Colonic mucosa (tissue), 4 donors: ENCODE results near the gene TAP2. TPM values are rescaled to one million over a fixed set of nuclear protein-coding genes. Genes with fewer than 3 reads are reported as not detected.
A peak's percentile ranks its signal among the peaks of the same experiment; 100 is the strongest.

Source experiments
- DNase-seq: peaks from one replicate; pipeline ENCODE4 v3.0.0-alpha.2; 2020
- H3K27ac ChIP-seq: fragments of 200-600 bp; one replicate; pipeline ENCODE4 v1.8.0; 2021
- H3K27me3 ChIP-seq: fragments of 200-600 bp; one replicate; pipeline ENCODE4 v1.8.0; 2021
- H3K36me3 ChIP-seq: fragments of 200-600 bp; one replicate; pipeline ENCODE4 v1.8.0; 2021
- H3K4me1 ChIP-seq: fragments of 200-600 bp; one replicate; pipeline ENCODE4 v1.8.0; 2021; ENCODE audit warnings: mild to moderate bottlenecking
- H3K4me3 ChIP-seq: fragments of 200-600 bp; one replicate; pipeline ENCODE4 v1.8.0; 2021
- H3K9ac ChIP-seq, 2 donors: one replicate each; pipeline ENCODE4 v1.7.0; 2013; ENCODE audit warnings: control low read depth in 2 of 2, low read depth in 2 of 2, low read length in 2 of 2
- H3K9me3 ChIP-seq: fragments of 200-600 bp; one replicate; pipeline ENCODE4 v1.8.0; 2021
- CTCF ChIP-seq: fragments of 200-600 bp; IDR thresholded peaks from one replicate; pipeline ENCODE4 v1.8.0; 2022; ENCODE audit warnings: antibody characterized with exemption, mild to moderate bottlenecking
- intact Hi-C: fragments of 100-400 bp; cut with DNase I; formaldehyde crosslinking; loops from one replicate; pipeline ENCODE4 v1.14.1; 2022
- total RNA-seq, 2 donors: library from RNA; stranded (reverse); fragmentation: NEBNext Ultra II Directional in 1 of 2; extraction: Animal tissue kit (Norgen Biotek cat#: 25700) in 1 of 2; gene quantifications; one replicate each; pipeline ENCODE4 v1.2.1, GENCODE V29; 2021
- donor health status: healthy.
- donor health status: DM: no; HTN: no; CAD: no.
- donor health status: DM: no; HTN: no; CAD: no.

Gene TAP2
- total RNA-seq, 2 donors from 2014 or later = 45.2 to 95.1 TPM

GRCh38 chr6:32837651-32838113 lies 857 bp downstream of the TAP2 start:
- H3K9ac ChIP-seq = peak overlapping the region; percentile 70 to 71
- no peak for TF ChIP-seq CTCF
- no peaks in the 10 kb centered on the region for H3K9me3 ChIP-seq
- no peak for DNase-seq
- H3K4me1 ChIP-seq = peaks cover 11% of the 10 kb centered on the region
- H3K36me3 ChIP-seq = no peaks in the 10 kb centered on the region
- no peaks in the 10 kb centered on the region for H3K27me3 ChIP-seq
- intact Hi-C loops = loop anchor here (2.0 to 5.0 kb wide), 2 partner anchors 17 to 35 kb away; partner anchors contain the start of gene PSMB9
- H3K4me3 ChIP-seq = peak overlapping the region; percentile 60
- H3K27ac ChIP-seq = peak overlapping the region; percentile 94

- Histone ChIP-seq H3K36me3 (no peaks in the 10 kb centered on the region), H3K4me3 (no peak overlapping the region), H3K4me1 (peaks cover 6% of the 10 kb centered on the region), H3K9me3 (no peaks in the 10 kb centered on the region), H3K27ac (no peak overlapping the region), H3K27me3 (no peaks in the 10 kb centered on the region), H3K9ac (no peak overlapping the region)
- no peak for TF ChIP-seq CTCF
- intact Hi-C loops = loop anchor here (5.0 kb wide), 1 partner anchor 35 kb away; no protein-coding TSS in a partner anchor
- no peak for DNase-seq
These were observed 1.7 kb downstream of the TAP2 start for GRCh38 chr6:32836873-32837272.

GRCh38 chr6:32835167-32835893 lies 3.2 kb downstream of the TAP2 start:
- peak overlapping the region in 1 of 2 donors; percentile 7 for H3K9ac ChIP-seq
- no peak overlapping the region for H3K27ac ChIP-seq
- intact Hi-C loops = loop anchor here (5.0 kb wide), 1 partner anchor 37 kb away; no protein-coding TSS in a partner anchor
- no peak for DNase-seq
- no peak for TF ChIP-seq CTCF
- peaks cover 6% of the 10 kb centered on the region for H3K4me1 ChIP-seq
- H3K4me3 ChIP-seq = no peak overlapping the region
- no peaks in the 10 kb centered on the region for H3K27me3 ChIP-seq
- no peaks in the 10 kb centered on the region for H3K36me3 ChIP-seq
- no peaks in the 10 kb centered on the region for H3K9me3 ChIP-seq

GRCh38 chr6:32833664-32834063 lies 4.9 kb downstream of the TAP2 start:
- Histone ChIP-seq H3K4me1 (peaks cover 6% of the 10 kb centered on the region), H3K27ac (no peak overlapping the region), H3K27me3 (no peaks in the 10 kb centered on the region), H3K9me3 (no peaks in the 10 kb centered on the region), H3K36me3 (peaks cover 10% of the 10 kb centered on the region), H3K4me3 (no peak overlapping the region), H3K9ac (no peak overlapping the region)
- TF ChIP-seq CTCF = no peak
- intact Hi-C loops = no loop called here
- no peak for DNase-seq

- no peaks in the 10 kb centered on the region for H3K27me3 ChIP-seq
- DNase-seq = no peak
- no peak overlapping the region for H3K27ac ChIP-seq
- no peak overlapping the region for H3K9ac ChIP-seq
- no peak overlapping the region for H3K4me3 ChIP-seq
- TF ChIP-seq CTCF = no peak
- H3K4me1 ChIP-seq = peaks cover 3% of the 10 kb centered on the region
- no peaks in the 10 kb centered on the region for H3K9me3 ChIP-seq
- H3K36me3 ChIP-seq = peaks cover 10% of the 10 kb centered on the region
- intact Hi-C loops = no loop called here
These were observed 6.0 kb downstream of the TAP2 start for GRCh38 chr6:32832535-32832934.
